ENCODE measurements around the gene SEMA5A. TPM values are rescaled to one million over a fixed set of nuclear protein-coding genes. Genes with fewer than 3 reads are reported as not detected.

The SEMA5A gene
- total RNA-seq, 5 donors from 2014 or later (not counting 1 experiment from before 2014, with no cell fraction given): 0.60 to 5.1 (median 1.5) TPM

DNA sequence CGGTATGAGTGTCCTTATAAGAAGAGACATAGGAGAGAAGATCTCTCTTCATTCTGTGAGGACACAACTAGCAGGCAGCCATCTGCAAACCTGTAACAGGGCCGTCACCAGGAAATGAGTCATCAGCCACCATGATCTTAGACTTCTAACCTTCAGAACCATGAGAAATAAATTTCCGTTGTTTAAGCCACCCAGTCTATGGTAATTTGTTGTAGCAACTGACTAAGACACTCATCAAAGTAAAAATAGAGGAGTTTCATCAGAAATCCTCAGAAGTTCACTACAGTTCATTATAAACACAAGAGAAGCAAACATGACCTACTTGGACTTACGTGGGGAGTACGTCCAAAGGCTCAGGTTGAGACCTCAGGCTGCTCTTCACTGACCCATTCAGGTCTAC, 357.7 kb downstream of the SEMA5A start:
- Histone ChIP-seq H3K4me3 (ENCODE audit: control insufficient read depth in 1 of 2, extremely low read depth in 1 of 2, low read length in 1 of 2) (no peak overlapping the region), H3K9me3 (no peaks in the 10 kb centered on the region), H3K27me3 (replicated peaks in 1 of 2; ENCODE audit: control insufficient read depth in 2 of 2, extremely low read depth in 1 of 2, insufficient read depth in 2 of 2, low read length in 1 of 2) (no peaks in the 10 kb centered on the region), H3K4me1 (ENCODE audit: control insufficient read depth in 1 of 2, extremely low read depth in 1 of 2, insufficient read depth in 2 of 2, low read length in 2 of 2) (no peaks in the 10 kb centered on the region), H3K36me3 (ENCODE audit: control insufficient read depth in 2 of 2, extremely low read depth in 1 of 2, insufficient read depth in 1 of 2, low read length in 1 of 2) (no peaks in the 10 kb centered on the region), H3K27ac (ENCODE audit: low read length) (no peak overlapping the region)
- Mint-ChIP-seq H3K4me3 (no peak overlapping the region), H3K36me3 (no peaks in the 10 kb centered on the region), H3K27me3 (no peaks in the 10 kb centered on the region), H3K27ac (no peak overlapping the region), H3K4me1 (no peaks in the 10 kb centered on the region), H3K9me3 (peaks cover 0 to 21% (median 5%) of the 10 kb centered on the region in 3 donors)
- POLR2A ChIA-PET: interaction anchor here in 1 of 2 donors (0.6 kb wide), 1 partner anchor 213 kb away, joined by 3 read pairs; no protein-coding TSS in a partner anchor
- DNase-seq (no peak), ATAC-seq (replicated peaks in 1 of 4) (no peak)
- CTCF ChIA-PET: no interaction called here
- WGBS (ENCODE audit: insufficient coverage): 47% methylated on average over 3 of the region's 5 CpGs

DNA sequence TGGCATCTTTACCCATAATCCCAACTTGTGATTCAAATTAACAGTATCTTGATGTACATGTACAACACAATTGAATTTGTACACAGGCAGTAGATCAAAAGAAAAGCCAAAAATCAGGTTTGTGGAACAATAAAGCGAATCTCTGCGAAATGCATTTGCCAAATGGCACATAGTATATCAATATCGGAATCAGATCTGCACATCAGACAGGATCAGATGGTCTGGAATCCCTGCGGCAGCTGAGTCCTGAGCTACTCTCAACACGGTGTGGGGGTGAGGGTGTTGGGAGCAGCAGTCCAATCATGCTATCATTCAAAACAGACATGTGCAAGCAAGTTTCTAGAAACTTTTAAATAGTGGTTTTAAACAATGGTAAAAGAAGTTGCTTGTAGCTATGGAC, 358.3 kb downstream of the SEMA5A start:
- WGBS (ENCODE audit: insufficient coverage): 82% methylated on average over 2 of the region's 5 CpGs
- no peaks in the 10 kb centered on the region for H3K36me3 Mint-ChIP-seq
- no peak overlapping the region for H3K27ac ChIP-seq (ENCODE audit: low read length)
- no peak for DNase-seq
- no peaks in the 10 kb centered on the region for H3K4me1 ChIP-seq (ENCODE audit: control insufficient read depth in 1 of 2, extremely low read depth in 1 of 2, insufficient read depth in 2 of 2, low read length in 2 of 2)
- no peaks in the 10 kb centered on the region for H3K4me1 Mint-ChIP-seq
- no peaks in the 10 kb centered on the region for H3K27me3 ChIP-seq (replicated peaks in 1 of 2; ENCODE audit: control insufficient read depth in 2 of 2, extremely low read depth in 1 of 2, insufficient read depth in 2 of 2, low read length in 1 of 2)
- H3K9me3 Mint-ChIP-seq: peaks cover 0 to 23% (median 5%) of the 10 kb centered on the region in 3 donors
- no peak for ATAC-seq (replicated peaks in 1 of 4)
- ChIA-PET POLR2A (interaction anchor here in 1 of 2 donors (0.6 kb wide), 1 partner anchor 214 kb away, joined by 3 read pairs; no protein-coding TSS in a partner anchor), CTCF (no interaction called here)
- H3K27ac Mint-ChIP-seq: no peak overlapping the region
- no peaks in the 10 kb centered on the region for H3K9me3 ChIP-seq
- no peaks in the 10 kb centered on the region for H3K27me3 Mint-ChIP-seq
- H3K4me3 ChIP-seq (ENCODE audit: control insufficient read depth in 1 of 2, extremely low read depth in 1 of 2, low read length in 1 of 2): no peak overlapping the region
- H3K4me3 Mint-ChIP-seq: no peak overlapping the region
- H3K36me3 ChIP-seq (ENCODE audit: control insufficient read depth in 2 of 2, extremely low read depth in 1 of 2, insufficient read depth in 1 of 2, low read length in 1 of 2): no peaks in the 10 kb centered on the region

DNA sequence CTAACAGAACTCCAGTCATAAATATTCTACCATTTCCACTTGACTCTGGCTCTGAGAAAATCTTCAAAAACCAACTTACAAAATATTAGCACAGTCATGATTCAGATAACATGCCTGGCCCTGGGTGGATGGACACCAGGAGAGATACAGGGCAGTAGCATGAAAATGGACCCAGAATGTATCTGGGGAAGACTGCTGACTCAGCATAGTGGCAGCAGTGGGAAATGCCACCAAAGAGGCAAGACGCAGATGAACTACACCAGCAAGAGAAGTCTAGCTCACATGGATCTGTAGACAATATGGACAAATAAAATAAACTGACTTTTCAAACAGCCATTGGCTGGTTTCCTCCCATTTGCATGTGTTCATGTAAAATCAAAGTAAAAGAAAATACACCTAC, 359.8 kb downstream of the SEMA5A start:
- Mint-ChIP-seq H3K27ac (no peak overlapping the region), H3K36me3 (no peaks in the 10 kb centered on the region), H3K9me3 (peaks cover 0 to 28% (median 5%) of the 10 kb centered on the region in 3 donors), H3K4me1 (no peaks in the 10 kb centered on the region), H3K4me3 (no peak overlapping the region), H3K27me3 (no peaks in the 10 kb centered on the region)
- no peak overlapping the region for H3K27ac ChIP-seq (ENCODE audit: low read length)
- CTCF ChIA-PET: no interaction called here
- no CpG with 5 or more reads among the region's 1 CpG for WGBS (ENCODE audit: insufficient coverage)
- ATAC-seq (replicated peaks in 1 of 4): no peak
- H3K27me3 ChIP-seq (replicated peaks in 1 of 2; ENCODE audit: control insufficient read depth in 2 of 2, extremely low read depth in 1 of 2, insufficient read depth in 2 of 2, low read length in 1 of 2): no peaks in the 10 kb centered on the region
- H3K9me3 ChIP-seq: no peaks in the 10 kb centered on the region
- H3K4me3 ChIP-seq (ENCODE audit: control insufficient read depth in 1 of 2, extremely low read depth in 1 of 2, low read length in 1 of 2): no peak overlapping the region
- POLR2A ChIA-PET: no interaction called here
- DNase-seq: no peak
- H3K36me3 ChIP-seq (ENCODE audit: control insufficient read depth in 2 of 2, extremely low read depth in 1 of 2, insufficient read depth in 1 of 2, low read length in 1 of 2): no peaks in the 10 kb centered on the region
- H3K4me1 ChIP-seq (ENCODE audit: control insufficient read depth in 1 of 2, extremely low read depth in 1 of 2, insufficient read depth in 2 of 2, low read length in 2 of 2): no peaks in the 10 kb centered on the region

DNA sequence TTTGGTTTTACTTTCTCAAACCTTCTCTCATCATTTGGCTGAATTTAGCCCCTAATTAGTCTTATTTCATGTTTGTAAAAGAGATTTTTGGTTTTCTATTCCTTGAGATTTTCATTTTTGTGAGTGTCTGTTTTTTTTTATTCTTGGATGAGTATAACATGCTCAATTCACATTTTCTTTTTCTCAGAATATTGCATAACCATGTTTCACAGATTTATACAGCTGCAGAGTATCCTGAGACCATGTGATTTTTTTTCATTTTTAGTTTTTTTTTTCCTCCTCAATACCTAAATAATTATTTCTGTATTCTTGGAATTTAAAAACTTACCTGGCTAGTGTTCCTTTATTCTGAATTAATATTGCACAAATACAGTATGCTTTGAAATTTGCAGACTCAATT, 361.9 kb downstream of the SEMA5A start:
- no peaks in the 10 kb centered on the region for H3K36me3 ChIP-seq (ENCODE audit: control insufficient read depth in 2 of 2, extremely low read depth in 1 of 2, insufficient read depth in 1 of 2, low read length in 1 of 2)
- no peak overlapping the region for H3K27ac ChIP-seq (ENCODE audit: low read length)
- no peaks in the 10 kb centered on the region for H3K4me1 ChIP-seq (ENCODE audit: control insufficient read depth in 1 of 2, extremely low read depth in 1 of 2, insufficient read depth in 2 of 2, low read length in 2 of 2)
- ATAC-seq (replicated peaks in 1 of 4): no peak
- no peaks in the 10 kb centered on the region for H3K36me3 Mint-ChIP-seq
- no peak overlapping the region for H3K4me3 Mint-ChIP-seq
- no peak overlapping the region for H3K4me3 ChIP-seq (ENCODE audit: control insufficient read depth in 1 of 2, extremely low read depth in 1 of 2, low read length in 1 of 2)
- H3K4me1 Mint-ChIP-seq: no peaks in the 10 kb centered on the region
- H3K27me3 ChIP-seq (replicated peaks in 1 of 2; ENCODE audit: control insufficient read depth in 2 of 2, extremely low read depth in 1 of 2, insufficient read depth in 2 of 2, low read length in 1 of 2): no peaks in the 10 kb centered on the region
- H3K27ac Mint-ChIP-seq: no peak overlapping the region
- no peaks in the 10 kb centered on the region for H3K27me3 Mint-ChIP-seq
- peaks cover 0 to 21% (median 5%) of the 10 kb centered on the region in 3 donors for H3K9me3 Mint-ChIP-seq
- ChIA-PET POLR2A (no interaction called here), CTCF (no interaction called here)
- H3K9me3 ChIP-seq: no peaks in the 10 kb centered on the region
- DNase-seq: no peak

DNA sequence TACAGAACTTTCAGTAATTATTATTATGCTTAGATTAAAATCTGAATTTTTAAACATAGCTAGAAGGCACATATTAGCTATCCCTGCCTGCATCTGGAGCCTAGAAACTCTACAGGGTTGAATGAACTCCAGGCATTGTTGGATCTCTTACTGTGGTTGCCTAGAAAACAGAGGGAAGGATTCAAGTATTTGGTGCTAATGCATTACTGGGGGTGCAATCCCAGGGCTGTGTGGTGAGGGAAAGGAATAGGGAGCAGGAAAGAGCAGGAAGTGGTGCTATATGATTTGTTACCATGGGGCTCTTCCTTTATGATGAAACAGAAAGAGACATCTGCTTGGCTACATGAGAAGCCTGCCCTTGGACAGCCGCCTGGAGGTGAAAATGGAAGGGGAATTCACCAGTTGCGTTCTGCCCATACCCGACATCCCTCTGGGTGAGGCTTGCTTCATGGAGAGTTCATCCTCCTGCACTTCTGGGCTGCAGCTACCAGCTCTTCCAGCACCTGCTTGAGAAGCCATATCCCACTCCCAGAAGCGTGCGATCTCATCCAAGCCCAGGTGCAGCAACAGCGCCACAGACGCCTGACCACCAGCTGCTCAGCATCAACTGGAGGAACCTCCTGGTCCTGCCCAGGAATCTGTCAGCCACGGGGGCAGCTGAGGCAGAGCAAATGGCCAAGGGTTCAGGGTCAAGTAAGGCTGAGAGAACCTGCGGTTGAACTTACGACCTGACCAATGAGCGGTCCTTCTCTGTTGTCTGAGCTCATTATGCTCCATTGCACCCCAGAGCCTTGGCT, 362.8 kb downstream of the SEMA5A start:
- no peak for ATAC-seq (replicated peaks in 1 of 4)
- no peak for DNase-seq
- no peak overlapping the region for H3K27ac Mint-ChIP-seq
- H3K9me3 Mint-ChIP-seq: peaks cover 0 to 17% (median 0%) of the 10 kb centered on the region in 3 donors
- no peaks in the 10 kb centered on the region for H3K27me3 Mint-ChIP-seq
- Histone ChIP-seq H3K4me3 (ENCODE audit: control insufficient read depth in 1 of 2, extremely low read depth in 1 of 2, low read length in 1 of 2) (no peak overlapping the region), H3K36me3 (ENCODE audit: control insufficient read depth in 2 of 2, extremely low read depth in 1 of 2, insufficient read depth in 1 of 2, low read length in 1 of 2) (no peaks in the 10 kb centered on the region), H3K4me1 (ENCODE audit: control insufficient read depth in 1 of 2, extremely low read depth in 1 of 2, insufficient read depth in 2 of 2, low read length in 2 of 2) (no peaks in the 10 kb centered on the region), H3K27me3 (replicated peaks in 1 of 2; ENCODE audit: control insufficient read depth in 2 of 2, extremely low read depth in 1 of 2, insufficient read depth in 2 of 2, low read length in 1 of 2) (no peaks in the 10 kb centered on the region), H3K9me3 (no peaks in the 10 kb centered on the region), H3K27ac (ENCODE audit: low read length) (no peak overlapping the region)
- H3K4me1 Mint-ChIP-seq: no peaks in the 10 kb centered on the region
- ChIA-PET POLR2A (no interaction called here), CTCF (no interaction called here)
- H3K4me3 Mint-ChIP-seq: no peak overlapping the region
- WGBS (ENCODE audit: insufficient coverage): 90% methylated on average over 9 of the region's 11 CpGs
- no peaks in the 10 kb centered on the region for H3K36me3 Mint-ChIP-seq

DNA sequence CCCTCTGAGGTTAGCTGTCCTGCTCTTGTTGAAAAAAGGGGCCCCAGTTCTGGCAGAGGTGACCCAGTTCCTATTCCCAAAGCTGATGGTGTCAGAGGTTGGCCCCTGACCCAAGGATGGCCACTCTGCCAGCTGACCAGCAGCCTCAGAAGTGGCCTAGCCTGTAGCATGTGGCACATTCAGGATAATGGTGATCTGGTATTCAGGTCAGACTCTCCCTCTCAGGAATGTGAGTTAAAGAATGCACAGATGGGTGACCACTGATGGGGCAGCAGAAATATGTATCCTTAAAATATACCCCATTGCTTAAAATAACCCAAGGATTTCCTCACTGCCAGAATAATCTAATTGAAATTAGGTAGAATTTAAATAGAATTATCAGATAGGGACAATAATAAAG, 369.2 kb downstream of the SEMA5A start:
- DNase-seq (no peak), ATAC-seq (replicated peaks in 1 of 4) (no peak)
- Histone ChIP-seq H3K4me3 (ENCODE audit: control insufficient read depth in 1 of 2, extremely low read depth in 1 of 2, low read length in 1 of 2) (no peak overlapping the region), H3K4me1 (ENCODE audit: control insufficient read depth in 1 of 2, extremely low read depth in 1 of 2, insufficient read depth in 2 of 2, low read length in 2 of 2) (no peaks in the 10 kb centered on the region), H3K9me3 (no peaks in the 10 kb centered on the region), H3K36me3 (ENCODE audit: control insufficient read depth in 2 of 2, extremely low read depth in 1 of 2, insufficient read depth in 1 of 2, low read length in 1 of 2) (no peaks in the 10 kb centered on the region), H3K27me3 (replicated peaks in 1 of 2; ENCODE audit: control insufficient read depth in 2 of 2, extremely low read depth in 1 of 2, insufficient read depth in 2 of 2, low read length in 1 of 2) (no peaks in the 10 kb centered on the region), H3K27ac (ENCODE audit: low read length) (no peak overlapping the region)
- no peaks in the 10 kb centered on the region for H3K4me1 Mint-ChIP-seq
- no peaks in the 10 kb centered on the region for H3K36me3 Mint-ChIP-seq
- H3K27me3 Mint-ChIP-seq: no peaks in the 10 kb centered on the region
- no peak overlapping the region for H3K27ac Mint-ChIP-seq
- peaks cover 0 to 7% (median 2%) of the 10 kb centered on the region in 3 donors for H3K9me3 Mint-ChIP-seq
- POLR2A ChIA-PET: no interaction called here
- H3K4me3 Mint-ChIP-seq: no peak overlapping the region
- CTCF ChIA-PET: no interaction called here

DNA sequence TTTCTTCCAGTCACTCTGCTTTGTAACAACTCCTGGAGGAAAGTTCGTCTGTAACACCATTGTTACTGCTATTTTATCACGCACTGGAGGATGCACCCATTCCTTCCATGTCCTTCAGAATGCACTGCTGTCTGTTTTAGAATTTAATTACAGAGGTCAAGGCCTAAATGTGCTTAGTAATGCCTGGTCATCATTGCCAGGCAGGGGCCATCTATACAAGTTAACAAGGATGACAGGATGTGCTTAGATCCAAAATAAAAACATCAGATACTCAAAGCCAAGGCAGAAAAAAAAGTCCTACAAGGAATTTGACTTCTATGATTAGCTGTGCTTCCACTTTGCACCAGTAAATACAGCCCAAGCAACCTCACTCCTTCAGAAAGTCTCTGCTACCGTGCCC, 371.4 kb downstream of the SEMA5A start:
- Mint-ChIP-seq H3K4me3 (no peak overlapping the region), H3K27me3 (no peaks in the 10 kb centered on the region), H3K4me1 (no peaks in the 10 kb centered on the region), H3K9me3 (peaks cover 0 to 7% (median 2%) of the 10 kb centered on the region in 3 donors), H3K27ac (no peak overlapping the region), H3K36me3 (no peaks in the 10 kb centered on the region)
- POLR2A ChIA-PET: no interaction called here
- Histone ChIP-seq H3K4me1 (ENCODE audit: control insufficient read depth in 1 of 2, extremely low read depth in 1 of 2, insufficient read depth in 2 of 2, low read length in 2 of 2) (no peaks in the 10 kb centered on the region), H3K4me3 (ENCODE audit: control insufficient read depth in 1 of 2, extremely low read depth in 1 of 2, low read length in 1 of 2) (no peak overlapping the region), H3K36me3 (ENCODE audit: control insufficient read depth in 2 of 2, extremely low read depth in 1 of 2, insufficient read depth in 1 of 2, low read length in 1 of 2) (no peaks in the 10 kb centered on the region), H3K27me3 (replicated peaks in 1 of 2; ENCODE audit: control insufficient read depth in 2 of 2, extremely low read depth in 1 of 2, insufficient read depth in 2 of 2, low read length in 1 of 2) (no peaks in the 10 kb centered on the region), H3K27ac (ENCODE audit: low read length) (no peak overlapping the region), H3K9me3 (no peaks in the 10 kb centered on the region)
- DNase-seq (no peak), ATAC-seq (replicated peaks in 1 of 4) (no peak)
- CTCF ChIA-PET: no interaction called here
- WGBS (ENCODE audit: insufficient coverage): 40% methylated on average over 1 of the region's 3 CpGs

All from T-cell (primary cell).